CD4-positive, alpha-beta T cell (primary cell): ENCODE data around the gene FAM114A2. TPM values are rescaled to one million over a fixed set of nuclear protein-coding genes. Genes with fewer than 3 reads are reported as not detected.

ENCODE experiments used
- ATAC-seq: fragments of 200-7000 bp; cut with Tn5 transposase; one replicate; pipeline ENCODE4 v1.10.0; 2022; ENCODE audit warnings: mild to moderate bottlenecking; ENCODE audit not compliant: poor library complexity
- CTCF ChIA-PET: fragments of 350-600 bp; sonication (Branson Sonifier 250); formaldehyde crosslinking; loops from one replicate; lab custom pipeline; 2021; ENCODE audit warnings: antibody characterized with exemption, inconsistent platforms; lab: Charles Lee
- POLR2A ChIA-PET: fragments of 350-600 bp; sonication (Branson Sonifier 250); formaldehyde crosslinking; loops from one replicate; lab custom pipeline; 2021; ENCODE audit warnings: antibody characterized with exemption, inconsistent platforms; lab: Charles Lee
- DNase-seq, 14 experiments: peaks; one replicate each; pipeline ENCODE4 v3.0.0-alpha.2; 2013 to 2020; ENCODE audit warnings: mixed read lengths in 2 of 14
- H3K27ac ChIP-seq, 2 donors: one replicate each; pipeline versions ENCODE4 v1.5.1 to v1.7.0; 2013; ENCODE audit warnings: low read length in 2 of 2, low read depth in 1 of 2, mild to moderate bottlenecking in 1 of 2
- H3K27me3 ChIP-seq, 2 experiments: 1 replicate in 1 of 2; 2 replicates in 1 of 2; pipeline versions ENCODE4 v1.6.1 to v1.7.0; 2013; ENCODE audit warnings: low read length in 2 of 2, control low read depth in 1 of 2, mild to moderate bottlenecking in 1 of 2, moderate library complexity in 1 of 2; ENCODE audit not compliant: insufficient read depth in 2 of 2, control insufficient read depth in 1 of 2
- H3K36me3 ChIP-seq: one replicate; pipeline ENCODE4 v1.6.1; 2013; ENCODE audit warnings: low read length, control low read depth; ENCODE audit not compliant: insufficient read depth
- H3K4me1 ChIP-seq: one replicate; pipeline ENCODE4 v1.6.1; 2013; ENCODE audit warnings: low read length, control low read depth; ENCODE audit not compliant: insufficient read depth
- H3K4me3 ChIP-seq: one replicate; pipeline ENCODE4 v1.5.1; 2013; ENCODE audit warnings: mild to moderate bottlenecking, low read length, moderate library complexity
- H3K9me3 ChIP-seq, 2 experiments: 1 replicate in 1 of 2; 2 replicates in 1 of 2; pipeline versions ENCODE4 v1.6.1 to v1.7.0; 2013; ENCODE audit warnings: low read length in 2 of 2, mild to moderate bottlenecking in 2 of 2, control low read depth in 1 of 2, moderate library complexity in 1 of 2; ENCODE audit not compliant: control insufficient read depth in 1 of 2, insufficient read depth in 1 of 2
- H3K27ac Mint-ChIP-seq: one replicate; pipeline ENCODE4 v1.8.0; 2020; ENCODE audit warnings: mixed read lengths
- H3K27me3 Mint-ChIP-seq: one replicate; pipeline ENCODE4 v1.8.0; 2021; ENCODE audit warnings: mixed read lengths
- H3K36me3 Mint-ChIP-seq: one replicate; pipeline ENCODE4 v1.8.0; 2021; ENCODE audit warnings: low read depth, mixed read lengths
- H3K4me1 Mint-ChIP-seq: one replicate; pipeline ENCODE4 v1.8.0; 2021; ENCODE audit warnings: low read depth, mixed read lengths
- H3K4me3 Mint-ChIP-seq: one replicate; pipeline ENCODE4 v1.8.0; 2020; ENCODE audit warnings: mild to moderate bottlenecking, mixed read lengths
- H3K9me3 Mint-ChIP-seq: one replicate; pipeline ENCODE4 v1.8.0; 2020; ENCODE audit warnings: mixed read lengths
- intact Hi-C, 2 experiments: fragments of 100-400 bp; cut with DNase I in 1 of 2; cut with micrococcal nuclease in 1 of 2; formaldehyde crosslinking; loops; one replicate each; pipeline versions ENCODE4 v1.15.1 to v1.9.0; 2023 to 2025; cut with DNase I, micrococcal nuclease
- total RNA-seq, 174 experiments: library from RNA in 2 of 174; stranded (reverse) in 2 of 174; gene quantifications; one replicate each; pipeline ENCODE4 v1.2.3 and lab custom pipeline; 2021 to 2026
- TF ChIP-seq, protein P1 (sequence below): fragments of 200-600 bp; IDR thresholded peaks from one replicate; pipeline ENCODE4 v1.8.0; 2022; ENCODE audit warnings: antibody characterized with exemption, mild to moderate bottlenecking

FAM114A2 gene
- total RNA-seq, 2 experiments from 2014 or later, result 21.9 to 23.3 TPM

DNA sequence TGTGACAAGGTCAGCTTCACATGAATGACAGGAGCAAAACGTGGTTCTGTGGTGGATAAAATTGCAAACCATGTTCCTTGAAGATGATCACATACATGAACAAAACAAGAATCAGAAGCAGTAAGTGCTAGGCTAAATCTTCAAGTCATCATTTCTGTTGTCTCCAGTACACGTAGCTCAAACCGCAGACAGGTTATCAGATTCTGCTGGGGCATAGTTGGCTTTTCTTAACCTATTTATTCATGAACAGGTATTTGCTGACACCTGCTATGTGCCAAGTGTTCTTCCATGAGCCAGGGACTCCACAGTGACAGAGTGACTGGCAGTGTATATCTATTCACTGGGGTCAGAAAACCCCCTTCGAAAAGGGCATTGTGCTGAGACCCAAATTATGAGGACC lies 20.9 kb upstream of the FAM114A2 start:
- intact Hi-C loops, result no loop called here
- Mint-ChIP-seq H3K9me3 (no peaks in the 10 kb centered on the region), H3K4me1 (peaks cover 23% of the 10 kb centered on the region), H3K36me3 (peaks cover 22% of the 10 kb centered on the region), H3K4me3 (no peak overlapping the region), H3K27ac (no peak overlapping the region), H3K27me3 (no peaks in the 10 kb centered on the region)
- H3K9me3 ChIP-seq, result no peaks in the 10 kb centered on the region
- no peaks in the 10 kb centered on the region for H3K27me3 ChIP-seq
- peaks cover 5% of the 10 kb centered on the region for H3K36me3 ChIP-seq
- ATAC-seq (peak; percentile 24), DNase-seq (no peak)
- H3K4me1 ChIP-seq, result peaks cover 9% of the 10 kb centered on the region
- H3K27ac ChIP-seq, result no peak overlapping the region
- ChIA-PET POLR2A (interaction anchor here (2.3 kb wide), 1 partner anchor 21 kb away, joined by 9 read pairs; the partner anchor contains the start of genes FAM114A2 and MFAP3), CTCF (interaction anchor here (0.6 to 2.7 kb wide), 3 partner anchors 10 to 70 kb away, joined by 3 to 7 read pairs (median 3); no protein-coding TSS in a partner anchor)
- no peak overlapping the region for H3K4me3 ChIP-seq
- TF ChIP-seq, protein P1, sequence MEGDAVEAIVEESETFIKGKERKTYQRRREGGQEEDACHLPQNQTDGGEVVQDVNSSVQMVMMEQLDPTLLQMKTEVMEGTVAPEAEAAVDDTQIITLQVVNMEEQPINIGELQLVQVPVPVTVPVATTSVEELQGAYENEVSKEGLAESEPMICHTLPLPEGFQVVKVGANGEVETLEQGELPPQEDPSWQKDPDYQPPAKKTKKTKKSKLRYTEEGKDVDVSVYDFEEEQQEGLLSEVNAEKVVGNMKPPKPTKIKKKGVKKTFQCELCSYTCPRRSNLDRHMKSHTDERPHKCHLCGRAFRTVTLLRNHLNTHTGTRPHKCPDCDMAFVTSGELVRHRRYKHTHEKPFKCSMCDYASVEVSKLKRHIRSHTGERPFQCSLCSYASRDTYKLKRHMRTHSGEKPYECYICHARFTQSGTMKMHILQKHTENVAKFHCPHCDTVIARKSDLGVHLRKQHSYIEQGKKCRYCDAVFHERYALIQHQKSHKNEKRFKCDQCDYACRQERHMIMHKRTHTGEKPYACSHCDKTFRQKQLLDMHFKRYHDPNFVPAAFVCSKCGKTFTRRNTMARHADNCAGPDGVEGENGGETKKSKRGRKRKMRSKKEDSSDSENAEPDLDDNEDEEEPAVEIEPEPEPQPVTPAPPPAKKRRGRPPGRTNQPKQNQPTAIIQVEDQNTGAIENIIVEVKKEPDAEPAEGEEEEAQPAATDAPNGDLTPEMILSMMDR, result no peak

GRCh38 chr5:154059039-154059430 lies 20.3 kb upstream of the FAM114A2 start:
- ChIA-PET POLR2A (interaction anchor here (1.0 to 2.3 kb wide), 2 partner anchors 10 to 21 kb away, joined by 4 to 9 read pairs; partner anchors contain the start of genes FAM114A2 and MFAP3), CTCF (interaction anchor here (1.0 to 2.7 kb wide), 2 partner anchors 10 to 13 kb away, joined by 3 to 7 read pairs; no protein-coding TSS in a partner anchor)
- H3K27me3 Mint-ChIP-seq, result no peaks in the 10 kb centered on the region
- H3K4me3 Mint-ChIP-seq, result no peak overlapping the region
- Histone ChIP-seq H3K4me3 (no peak overlapping the region), H3K4me1 (peaks cover 9% of the 10 kb centered on the region), H3K9me3 (no peaks in the 10 kb centered on the region), H3K36me3 (peaks cover 10% of the 10 kb centered on the region), H3K27ac (no peak overlapping the region), H3K27me3 (no peaks in the 10 kb centered on the region)
- peaks cover 23% of the 10 kb centered on the region for H3K4me1 Mint-ChIP-seq
- H3K36me3 Mint-ChIP-seq, result peaks cover 26% of the 10 kb centered on the region
- TF ChIP-seq, protein P1, result no peak
- H3K27ac Mint-ChIP-seq, result no peak overlapping the region
- no peaks in the 10 kb centered on the region for H3K9me3 Mint-ChIP-seq
- intact Hi-C loops, result no loop called here
- DNase-seq (no peak), ATAC-seq (no peak)

DNA sequence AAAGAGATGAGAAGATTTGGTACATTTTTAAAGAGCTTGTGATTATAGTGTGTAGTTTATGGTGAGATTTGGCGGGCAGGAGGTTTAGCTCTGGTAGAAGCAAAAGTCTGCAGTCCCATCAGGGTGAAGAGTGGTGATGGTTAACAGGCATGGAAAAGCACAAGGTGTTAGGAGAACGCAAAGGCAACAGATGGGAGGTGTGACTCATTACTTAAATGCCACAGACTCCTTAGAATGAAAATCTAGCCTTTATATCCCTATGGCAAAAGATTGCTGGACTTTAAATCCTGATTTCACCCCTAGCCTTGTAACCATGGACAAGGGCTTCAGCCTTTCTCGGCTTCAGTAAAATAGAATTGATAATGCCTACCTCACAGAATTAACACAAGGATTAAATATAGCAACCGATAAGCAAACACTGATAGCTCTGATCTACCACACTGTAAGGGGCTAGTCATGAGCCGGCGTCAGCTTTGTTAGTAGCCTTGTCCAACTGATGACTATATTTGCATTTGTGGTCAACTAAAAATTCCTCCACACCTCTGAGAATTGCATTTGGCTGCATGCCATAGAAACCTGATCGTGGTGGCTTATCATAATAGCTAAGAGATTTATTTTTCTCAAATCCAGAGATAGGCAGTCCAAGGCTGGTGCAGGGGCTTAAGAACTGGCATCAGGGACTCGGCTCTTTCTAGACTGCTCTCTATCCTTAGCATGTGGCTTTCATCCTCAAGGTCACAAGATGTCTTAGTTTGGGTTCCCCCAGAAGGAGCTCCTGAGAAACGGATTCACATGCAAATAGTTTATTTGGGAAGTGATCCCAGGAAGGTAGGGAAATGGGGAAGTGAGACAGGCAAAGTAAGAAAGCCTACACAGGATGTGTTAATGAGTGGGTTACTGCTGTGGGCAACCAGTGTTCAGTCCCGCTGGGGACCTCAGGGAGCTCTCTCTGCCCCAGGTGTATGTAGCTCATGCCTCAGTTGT lies 19.6 kb upstream of the FAM114A2 start:
- CTCF ChIA-PET, result interaction anchor here (1.0 to 2.7 kb wide), 2 partner anchors 9 to 14 kb away, joined by 3 to 7 read pairs; no protein-coding TSS in a partner anchor

More for the DNA sequence above, 19.6 kb upstream of the FAM114A2 start:
- POLR2A ChIA-PET, result interaction anchor here (1.0 to 2.3 kb wide), 2 partner anchors 10 to 20 kb away, joined by 4 to 9 read pairs; partner anchors contain the start of genes FAM114A2 and MFAP3
- Histone ChIP-seq H3K27ac (no peak overlapping the region), H3K36me3 (peaks cover 12% of the 10 kb centered on the region), H3K4me3 (no peak overlapping the region), H3K4me1 (peaks cover 9% of the 10 kb centered on the region), H3K9me3 (no peaks in the 10 kb centered on the region), H3K27me3 (no peaks in the 10 kb centered on the region)
- Mint-ChIP-seq H3K36me3 (peaks cover 33% of the 10 kb centered on the region), H3K4me1 (peaks cover 23% of the 10 kb centered on the region), H3K27ac (no peak overlapping the region), H3K27me3 (no peaks in the 10 kb centered on the region), H3K4me3 (no peak overlapping the region), H3K9me3 (no peaks in the 10 kb centered on the region)
- ATAC-seq (no peak), DNase-seq (no peak)
- intact Hi-C loops, result no loop called here
- TF ChIP-seq, protein P1, result no peak
